HepG2 (cell line): ENCODE data around the gene DNTTIP2. TPM values are rescaled to one million over a fixed set of nuclear protein-coding genes. Genes with fewer than 3 reads are reported as not detected.

Experiments used
- ATAC-seq: fragments of 200-7000 bp; cut with Tn5 transposase; 3 replicates; pipeline ENCODE4 v1.9.1; 2020; ENCODE audit warnings: mild to moderate bottlenecking, moderate library complexity
- BruUV-seq: library from RNA; stranded (reverse); fragments of 400-500 nt; replicated peaks from 2 replicates; lab custom pipeline; 2021; lab: Mats Ljungman, UMichigan
- CTCF ChIA-PET: fragments of 300-600 bp; formaldehyde crosslinking; extraction: SDS; loops from one replicate; lab custom pipeline; 2021; ENCODE audit warnings: low total read pairs, inconsistent platforms, low intra/inter-chr PET ratio; lab: Yijun Ruan, JAX
- POLR2A ChIA-PET: fragments of 350-600 bp; sonication (Branson Sonifier 250); formaldehyde crosslinking; loops from one replicate; lab custom pipeline; 2020; ENCODE audit warnings: antibody characterized with exemption, inconsistent platforms; lab: Yijun Ruan, JAX
- DNase-seq: peaks from one replicate; pipeline ENCODE4 v3.0.0-alpha.2; 2015; ENCODE audit warnings: low spot score
- FAIRE-seq: peaks from 3 replicates; lab custom pipeline; 2011; peaks lifted over from hg19 to GRCh38; lab: Jason Lieb, UNC
- H2AFZ ChIP-seq: one replicate; pipeline ENCODE4 v1.6.1; 2011; ENCODE audit warnings: low read length, inconsistent platforms
- H3K27ac ChIP-seq: fragments of 300-600 bp; 3 replicates; pipeline ENCODE4 v1.8.0; 2011; ENCODE audit warnings: mixed run types, mild to moderate bottlenecking, mixed read lengths, low read length, inconsistent platforms; ENCODE audit not compliant: insufficient read depth; ENCODE audit errors: extremely low read length
- H3K27me3 ChIP-seq, 2 experiments: fragments of 200-600 bp in 1 of 2; 2 replicates in 1 of 2; 3 replicates in 1 of 2; pipeline versions ENCODE4 v1.6.0 to v1.8.0; 2011; ENCODE audit warnings: low read length in 2 of 2, mild to moderate bottlenecking in 2 of 2, moderate library complexity in 2 of 2, inconsistent platforms in 1 of 2; ENCODE audit not compliant: insufficient read depth in 2 of 2, control insufficient read depth in 1 of 2
- H3K36me3 ChIP-seq, 2 experiments: fragments of 200-600 bp in 1 of 2; replicated peaks in 1 of 2; 2 replicates in 1 of 2; 3 replicates in 1 of 2; pipeline versions ENCODE4 v1.5.1 to v1.8.0; 2011; ENCODE audit warnings: low read length in 2 of 2, inconsistent platforms in 1 of 2; ENCODE audit not compliant: insufficient read depth in 2 of 2, control insufficient read depth in 1 of 2
- H3K4me1 ChIP-seq: 2 replicates; pipeline ENCODE4 v1.5.1; 2012; ENCODE audit warnings: low read length, inconsistent platforms; ENCODE audit not compliant: insufficient read depth
- H3K4me2 ChIP-seq: 2 replicates; pipeline ENCODE4 v1.6.0; 2011; ENCODE audit warnings: low read depth, low read length, inconsistent platforms
- H3K4me3 ChIP-seq, 3 experiments: fragments of 200-600 bp in 1 of 3; sonication (generic), shearing (Covaris generic) in 1 of 3; replicated peaks in 1 of 3; 2 replicates each; pipeline ENCODE4 v1.5.1; 2011 to 2016; ENCODE audit warnings: low read length in 3 of 3, inconsistent platforms in 2 of 3, low read depth in 2 of 3, mild to moderate bottlenecking in 2 of 3, control low read depth in 1 of 3, mixed read lengths in 1 of 3; ENCODE audit not compliant: insufficient read depth in 1 of 3
- H3K79me2 ChIP-seq: one replicate; pipeline ENCODE4 v1.6.1; 2011; ENCODE audit warnings: low read length, inconsistent platforms; ENCODE audit not compliant: insufficient read depth
- H3K9ac ChIP-seq: 2 replicates; pipeline ENCODE4 v1.6.0; 2011; ENCODE audit warnings: mild to moderate bottlenecking, low read depth, low read length, inconsistent platforms; ENCODE audit not compliant: insufficient read depth
- H3K9me3 ChIP-seq: 2 replicates; pipeline ENCODE4 v1.5.1; 2012; ENCODE audit warnings: mild to moderate bottlenecking, low read length
- H4K20me1 ChIP-seq: 2 replicates; pipeline ENCODE4 v1.6.0; 2011; ENCODE audit warnings: inconsistent platforms, mild to moderate bottlenecking, low read length, moderate library complexity; ENCODE audit not compliant: insufficient read depth
- DDIT3 ChIP-seq: sonication (generic); formaldehyde crosslinking; IDR thresholded peaks from 2 replicates; pipeline ENCODE4 v1.4.0; 2020; ENCODE audit warnings: mild to moderate bottlenecking, missing genetic modification reagents
- HNRNPUL1 ChIP-seq: fragments of 200-400 bp; formaldehyde crosslinking; IDR thresholded peaks from 2 replicates; pipeline ENCODE4 v1.6.1; 2017; ENCODE audit warnings: low read depth, mild to moderate bottlenecking, low read length, moderate library complexity
- ISL2 ChIP-seq: sonication (generic); formaldehyde crosslinking; IDR thresholded peaks from 2 replicates; pipeline ENCODE4 v1.5.0; 2020; ENCODE audit warnings: missing genetic modification reagents
- MEIS2 ChIP-seq: sonication (generic); formaldehyde crosslinking; IDR thresholded peaks from 2 replicates; pipeline ENCODE4 v1.9.0; 2021; ENCODE audit warnings: mild to moderate bottlenecking, missing genetic modification reagents
- TEAD3 ChIP-seq: optimal IDR thresholded peaks from 2 replicates; pipeline ENCODE3; 2016; ENCODE audit warnings: borderline replicate concordance
- ZFP90 ChIP-seq: sonication (generic); formaldehyde crosslinking; IDR thresholded peaks from 2 replicates; pipeline ENCODE4 v1.8.0; 2022; ENCODE audit warnings: missing genetic modification reagents, mild to moderate bottlenecking, inconsistent platforms, borderline replicate concordance
- ZMYM2 ChIP-seq: sonication (generic); formaldehyde crosslinking; IDR thresholded peaks from 2 replicates; pipeline ENCODE4 v1.8.0; 2022; ENCODE audit warnings: mild to moderate bottlenecking, missing genetic modification reagents
- ZNF292 ChIP-seq: sonication (generic); formaldehyde crosslinking; IDR thresholded peaks from 2 replicates; pipeline ENCODE4 v1.8.1; 2022; ENCODE audit warnings: mild to moderate bottlenecking, low read depth, missing genetic modification reagents, borderline replicate concordance
- ZNF792 ChIP-seq: IDR thresholded peaks from 2 replicates; pipeline ENCODE4 v1.6.1; 2016
- WGBS: methylation state at CpG from one replicate; pipeline ENCODE4 v1.1.6; 2017; ENCODE audit warnings: low lambda C conversion rate; 5-methylcytosine and 5-hydroxymethylcytosine counted together
- in situ Hi-C: cut with HindIII; loops from 2 replicates; pipeline ENCODE4 v1.10.0; 2017; ENCODE audit warnings: low pct_unique_long_range_greater_than_20kb; ENCODE audit not compliant: extremely low pct_ligation_motif_present
- intact Hi-C: fragments of 100-400 bp; cut with micrococcal nuclease; formaldehyde crosslinking; loops from one replicate; pipeline ENCODE4 v1.10.0; 2022; ENCODE audit not compliant: unreplicated experiment
- polyA plus RNA-seq, 8 experiments: library from polyadenylated mRNA; depleted of rRNA in 3 of 8; stranded (reverse) in 7 of 8; unstranded in 1 of 8; fragments of >200 nt; fragmentation: Illumina TruSeq in 4 of 8; extraction: Trizol in 4 of 8; gene quantifications; 2 replicates each; pipeline versions ENCODE4 v1.2.1 to v1.2.3, GENCODE V29; 2011 to 2016; ENCODE audit warnings: low read depth in 4 of 8, missing spikeins in 1 of 8, mixed read lengths in 1 of 8; ENCODE audit not compliant: insufficient read depth in 1 of 8
- total RNA-seq, 5 experiments: library from RNA; depleted of rRNA; stranded (reverse); fragments of >200 nt; fragmentation: Illumina TruSeq; extraction: Trizol; gene quantifications; 2 replicates each; pipeline ENCODE4 v1.2.3, GENCODE V29; 2016; ENCODE audit warnings: low read depth in 1 of 5

Gene DNTTIP2
- total and polyA plus RNA-seq, 2 of the 13 experiments (the other 11 are each of a cell fraction or from before 2014, with no cell fraction given): 11.4 to 63.3 TPM

GRCh38 chr1:93877529-93877928 lies 1.5 kb downstream of the DNTTIP2 start:
- POLR2A ChIA-PET: no interaction called here
- no peak for DNase-seq
- no peak for TF ChIP-seq ZNF292 (CRISPR knock-in tag)
- TF ChIP-seq DDIT3 (CRISPR knock-in tag): no peak
- no peak for TF ChIP-seq TEAD3
- no peak for TF ChIP-seq MEIS2
- no peak for TF ChIP-seq HNRNPUL1
- TF ChIP-seq, all 625 proteins: peak for 0
- CTCF ChIA-PET: no interaction called here
- BruUV-seq: no TSS peak
- H3K27me3 ChIP-seq: no peaks in the 10 kb centered on the region; a peak in 1 of 5 replicates
- no peak overlapping the region for H2AFZ ChIP-seq
- ATAC-seq (no peak), FAIRE-seq (no peak)
- in situ Hi-C loops: no loop called here
- H3K9me3 ChIP-seq: no peaks in the 10 kb centered on the region
- H3K79me2 ChIP-seq: peaks cover 31% of the 10 kb centered on the region
- peaks cover 7 to 46% of the 10 kb centered on the region in 2 experiments; a peak in 4 of 5 replicates for H3K36me3 ChIP-seq
- H3K4me1 ChIP-seq: peaks cover 31% of the 10 kb centered on the region
- intact Hi-C loops: no loop called here
- H3K4me2 ChIP-seq: peak overlapping the region; percentile 82
- peak overlapping the region; percentile 84 to 97 (median 95); a peak in 4 of 6 replicates for H3K4me3 ChIP-seq
- no peak overlapping the region for H3K27ac ChIP-seq
- WGBS: 93% methylated on average over 4 of the region's 4 CpGs
- 0 out of 2 replicates have a peak overlapping the region, but pooled peaks have one; percentile 13 for H3K9ac ChIP-seq
- H4K20me1 ChIP-seq: peaks cover 3% of the 10 kb centered on the region; the same call in 1 of the 2 replicates

- no peak for DNase-seq
- 85% methylated on average over 1 of the region's 1 CpG for WGBS
- no peak for ATAC-seq
- no peaks in the 10 kb centered on the region for H3K9me3 ChIP-seq
- no peaks in the 10 kb centered on the region; a peak in 1 of 5 replicates for H3K27me3 ChIP-seq
- no peak overlapping the region for H3K27ac ChIP-seq
- no peak overlapping the region for H2AFZ ChIP-seq
- H3K4me3 ChIP-seq: peak overlapping the region in 1 of 3 experiments; percentile 24; a peak in 1 of 6 replicates
- intact Hi-C loops: no loop called here
- FAIRE-seq: no peak
- in situ Hi-C loops: no loop called here
- TF ChIP-seq ISL2 (no peak), ZMYM2 (CRISPR knock-in tag) (no peak), ZFP90 (CRISPR knock-in tag) (no peak), ZNF792 (CRISPR knock-in tag) (no peak)
- no TSS peak for BruUV-seq
- H3K4me2 ChIP-seq: peak overlapping the region; percentile 57
- ChIA-PET CTCF (no interaction called here), POLR2A (no interaction called here)
- peaks cover 31% of the 10 kb centered on the region for H3K4me1 ChIP-seq
- peaks cover 3% of the 10 kb centered on the region; the same call in 1 of the 2 replicates for H4K20me1 ChIP-seq
- peaks cover 16 to 59% of the 10 kb centered on the region in 2 experiments for H3K36me3 ChIP-seq
- H3K9ac ChIP-seq: peak overlapping the region; percentile 31; the same call in 1 of the 2 replicates
- peaks cover 31% of the 10 kb centered on the region for H3K79me2 ChIP-seq
Observed at GRCh38 chr1:93876244-93876643, 2.8 kb downstream of the DNTTIP2 start.
